22Rv1 (cell line): ENCODE results near the gene CEP135.
"Not testable (repeated sequence)": the region's sequence is repeated elsewhere in the genome, so short reads cannot be mapped to it uniquely, and the experiment has no call there.

Source experiments
- ZFX ChIP-seq: fragments of 450-650 bp; IDR thresholded peaks from 2 replicates; pipeline ENCODE4 v1.6.1; 2017; ENCODE audit warnings: antibody characterized with exemption, borderline replicate concordance
- TF ChIP-seq, protein P1 (sequence below): fragments of 450-650 bp; IDR thresholded peaks from 2 replicates; pipeline ENCODE4 v1.5.1; 2017; ENCODE audit warnings: mild to moderate bottlenecking

- TF ChIP-seq, protein P1, sequence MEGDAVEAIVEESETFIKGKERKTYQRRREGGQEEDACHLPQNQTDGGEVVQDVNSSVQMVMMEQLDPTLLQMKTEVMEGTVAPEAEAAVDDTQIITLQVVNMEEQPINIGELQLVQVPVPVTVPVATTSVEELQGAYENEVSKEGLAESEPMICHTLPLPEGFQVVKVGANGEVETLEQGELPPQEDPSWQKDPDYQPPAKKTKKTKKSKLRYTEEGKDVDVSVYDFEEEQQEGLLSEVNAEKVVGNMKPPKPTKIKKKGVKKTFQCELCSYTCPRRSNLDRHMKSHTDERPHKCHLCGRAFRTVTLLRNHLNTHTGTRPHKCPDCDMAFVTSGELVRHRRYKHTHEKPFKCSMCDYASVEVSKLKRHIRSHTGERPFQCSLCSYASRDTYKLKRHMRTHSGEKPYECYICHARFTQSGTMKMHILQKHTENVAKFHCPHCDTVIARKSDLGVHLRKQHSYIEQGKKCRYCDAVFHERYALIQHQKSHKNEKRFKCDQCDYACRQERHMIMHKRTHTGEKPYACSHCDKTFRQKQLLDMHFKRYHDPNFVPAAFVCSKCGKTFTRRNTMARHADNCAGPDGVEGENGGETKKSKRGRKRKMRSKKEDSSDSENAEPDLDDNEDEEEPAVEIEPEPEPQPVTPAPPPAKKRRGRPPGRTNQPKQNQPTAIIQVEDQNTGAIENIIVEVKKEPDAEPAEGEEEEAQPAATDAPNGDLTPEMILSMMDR = not testable (repeated sequence)
- TF ChIP-seq ZFX = not testable (repeated sequence)
These were observed 17.6 kb downstream of the CEP135 start for GRCh38 chr4:55966324-55966723.
